Measurements from ENCODE around the gene FAT2.

The FAT2 gene

GRCh38 chr5:151619812-151620460 lies 28.8 kb upstream of the FAT2 start:
- no peak overlapping the region for H3K27ac ChIP-seq
- H3K4me3 ChIP-seq, result no peak overlapping the region
- DNase-seq (ENCODE audit: low spot score), result no peak
- no peak for TF ChIP-seq CTCF (IDR thresholded peaks at IDR 0.05)

DNA sequence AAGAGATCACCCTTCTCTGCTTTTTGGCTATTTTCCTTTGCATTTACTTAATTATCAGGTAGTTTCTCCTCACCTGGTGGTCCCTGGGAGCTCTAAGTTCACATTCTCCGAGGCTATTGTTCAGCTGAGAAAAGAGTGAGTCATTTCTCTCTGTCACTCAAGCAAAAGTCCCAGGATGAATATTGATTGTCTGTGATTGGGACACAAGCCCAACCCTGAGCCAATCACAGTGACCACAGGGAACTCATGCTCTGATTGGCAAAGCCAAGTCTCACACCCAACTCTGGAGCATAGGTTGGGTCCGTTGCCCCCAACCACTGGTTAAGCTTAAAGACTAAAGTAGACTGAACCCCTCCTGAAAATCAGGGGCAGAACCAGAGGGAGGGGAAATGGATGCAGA lies 27.8 kb upstream of the FAT2 start:
- DNase-seq (ENCODE audit: low spot score), result no peak
- Histone ChIP-seq H3K4me3 (no peak overlapping the region), H3K27ac (no peak overlapping the region)
- no peak for TF ChIP-seq CTCF (IDR thresholded peaks at IDR 0.05)

DNA sequence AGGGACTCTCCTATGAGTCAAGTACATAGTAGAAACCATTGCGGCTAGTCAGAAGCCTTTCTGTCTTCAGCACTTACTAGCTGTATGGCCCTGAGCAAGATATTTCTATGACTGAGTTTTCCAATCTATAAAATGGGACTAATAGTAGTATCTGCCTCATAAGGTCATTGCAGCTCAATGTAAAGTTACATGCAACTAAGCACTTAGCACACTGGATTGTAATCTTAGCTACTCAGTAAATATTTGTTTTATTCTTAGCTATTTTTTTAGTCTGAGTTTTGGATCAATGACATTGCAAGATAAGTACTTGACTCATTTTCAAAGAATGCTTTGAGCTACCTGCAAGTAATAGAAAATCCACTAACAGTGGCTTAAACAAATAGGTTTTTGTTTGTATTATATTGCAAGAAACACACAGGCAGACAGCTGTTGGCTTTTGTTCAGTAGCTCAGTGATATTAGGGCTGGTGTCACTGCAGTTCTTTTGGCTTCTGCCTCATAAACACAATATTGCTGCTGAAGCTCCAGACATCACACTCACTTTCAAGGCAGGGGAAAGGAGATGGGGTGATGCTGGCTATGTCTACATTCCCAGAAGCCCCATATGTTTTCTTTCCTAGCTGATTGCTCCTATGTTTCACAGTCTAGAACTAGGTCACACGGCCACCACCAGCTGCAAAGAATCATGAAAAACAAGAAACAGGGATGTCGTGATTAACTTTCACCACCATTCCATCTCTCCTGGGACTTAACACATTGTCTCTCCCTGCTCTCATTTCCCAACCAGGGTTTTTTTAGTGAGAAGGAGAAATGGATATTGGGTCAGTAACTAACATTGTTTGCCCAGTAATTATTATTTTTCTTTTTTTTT lies 26.9 kb upstream of the FAT2 start:
- no peak for TF ChIP-seq CTCF (IDR thresholded peaks at IDR 0.05)
- no peak for DNase-seq (ENCODE audit: low spot score)
- H3K27ac ChIP-seq, result no peak overlapping the region
- H3K4me3 ChIP-seq, result no peak overlapping the region

DNA sequence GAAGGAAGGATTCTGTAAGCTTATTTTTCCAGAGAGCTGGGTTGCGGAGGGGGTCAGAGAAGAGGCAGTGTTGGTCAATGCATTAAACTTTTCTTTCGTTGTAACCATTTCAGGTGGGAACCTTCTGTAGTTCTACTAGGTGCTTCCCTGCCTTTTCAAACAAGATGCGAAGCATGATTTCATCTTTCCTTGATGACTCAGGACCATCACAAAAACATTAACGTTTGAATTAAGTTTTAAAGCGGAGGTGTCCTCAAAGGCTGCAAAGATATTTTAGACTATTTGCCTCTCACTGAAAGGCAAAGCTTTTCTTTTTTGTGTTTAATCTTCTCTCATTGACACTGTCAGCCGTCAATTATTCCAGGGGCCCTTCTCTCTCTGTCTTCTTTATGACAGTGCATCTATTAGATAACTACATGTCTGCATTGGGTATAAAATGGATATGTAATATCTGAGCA lies 26.3 kb upstream of the FAT2 start:
- Histone ChIP-seq H3K27ac (no peak overlapping the region), H3K4me3 (no peak overlapping the region)
- TF ChIP-seq CTCF (IDR thresholded peaks at IDR 0.05), result no peak
- DNase-seq (ENCODE audit: low spot score), result no peak

DNA sequence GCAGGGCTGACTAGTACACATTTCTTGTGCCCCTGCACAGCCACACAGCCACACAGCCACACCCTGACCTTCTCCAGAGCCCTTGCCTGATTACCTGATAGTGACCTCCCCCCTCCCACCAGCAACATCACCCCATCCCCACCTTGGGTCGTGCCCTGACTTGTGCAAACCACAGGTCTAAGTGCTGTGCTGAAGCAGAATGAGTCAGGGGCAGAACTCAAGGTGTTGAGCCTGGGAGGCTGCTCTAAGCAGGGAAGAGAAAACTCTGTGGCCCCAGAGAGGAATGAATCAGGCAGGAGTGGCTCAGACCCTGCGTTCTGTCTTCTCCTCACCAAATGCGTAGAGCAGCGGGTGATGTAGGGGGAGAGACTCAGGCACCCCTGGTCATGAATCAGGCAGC lies 24.3 kb upstream of the FAT2 start:
- no peak for TF ChIP-seq CTCF (IDR thresholded peaks at IDR 0.05)
- Histone ChIP-seq H3K4me3 (no peak overlapping the region), H3K27ac (no peak overlapping the region)
- no peak for DNase-seq (ENCODE audit: low spot score)

DNA sequence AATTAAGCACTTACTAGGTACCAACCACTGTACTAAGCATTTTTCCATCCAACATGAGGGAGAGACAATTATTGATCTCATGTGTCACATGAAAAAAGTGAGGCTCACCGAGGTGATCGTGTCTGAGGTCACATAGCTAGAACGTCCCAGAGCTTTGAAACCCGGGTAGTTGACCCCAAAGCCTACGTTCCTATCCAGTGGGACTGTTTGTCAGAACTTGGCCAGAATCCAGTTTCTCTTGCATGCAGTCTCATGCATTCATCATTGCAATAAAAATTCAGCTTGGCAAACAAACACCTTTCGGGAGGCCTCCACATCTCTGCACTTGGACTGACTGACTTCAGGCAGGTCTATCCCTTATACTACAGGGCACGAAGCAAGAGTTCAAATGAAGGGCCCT lies 23.4 kb upstream of the FAT2 start:
- no peak for DNase-seq (ENCODE audit: low spot score)
- H3K27ac ChIP-seq, result no peak overlapping the region
- H3K4me3 ChIP-seq, result no peak overlapping the region
- no peak for TF ChIP-seq CTCF (IDR thresholded peaks at IDR 0.05)
